Smooth muscle cell of trachea (primary cell): ENCODE measurements around the gene ALDOC. TPM values are rescaled to one million over a fixed set of nuclear protein-coding genes. Genes with fewer than 3 reads are reported as not detected.

Experiments
- total RNA-seq: library from RNA; depleted of rRNA; stranded (reverse); fragments of >200 nt; gene quantifications from 2 replicates; pipeline ENCODE4 v1.2.1, GENCODE V29; 2014

ALDOC gene
- total RNA-seq: 72.4 and 98.9 TPM in 2 replicates

GRCh38 chr17:28576758-28577465, at the start of gene ALDOC:
Gene ALDOC (minus strand): TSS chr17:28576895. CDS start chr17:28575532, 1,363 bp downstream.

GRCh38 chr17:28613931-28614381, 37.3 kb upstream of the ALDOC start, which contains the start of gene RSKR:
Gene RSKR (minus strand): TSS chr17:28614185. CDS start chr17:28614161, 24 bp downstream.

GRCh38 chr17:28598799-28599310, 22.2 kb upstream of the ALDOC start, which contains the start of gene SPAG5:
Gene SPAG5 (minus strand): TSS chr17:28599025. CDS start chr17:28598946, 79 bp downstream.

GRCh38 chr17:28571361-28572122, 5.2 kb downstream of the ALDOC start, which contains the start of gene PIGS:
Gene PIGS (minus strand): TSS chr17:28571524. CDS start chr17:28571496, 28 bp downstream.

GRCh38 chr17:28552176-28552999, 24.3 kb downstream of the ALDOC start, which contains the start of gene UNC119:
Gene UNC119 (minus strand): TSS chr17:28552624. CDS start chr17:28552557, 67 bp downstream.

Other genes starting within 250 kb of the ALDOC start
- gene IFT20, start 241.4 kb downstream of the ALDOC start, total RNA-seq: 49.0 and 52.6 TPM in 2 replicates
- gene TNFAIP1, start 241.1 kb downstream of the ALDOC start, total RNA-seq: 17.3 and 28.0 TPM in 2 replicates
- gene POLDIP2, start 219.4 kb downstream of the ALDOC start, total RNA-seq: 95.6 and 104 TPM in 2 replicates
- gene SEBOX, start 211.7 kb downstream of the ALDOC start, total RNA-seq: not detected in 2 replicates
- gene VTN, start 206.6 kb downstream of the ALDOC start, total RNA-seq: 0.33 TPM in 1 of 2 replicates, not detected in the other
- 6.1 and 9.4 TPM in 2 replicates for gene SARM1, start 205.2 kb downstream of the ALDOC start, total RNA-seq
- gene SLC46A1, start 170.7 kb downstream of the ALDOC start, total RNA-seq: 3.2 and 8.1 TPM in 2 replicates
- gene SLC13A2, start 103.3 kb downstream of the ALDOC start, total RNA-seq: not detected in 2 replicates
- not detected in 2 replicates for gene FOXN1, start 70.5 kb downstream of the ALDOC start, total RNA-seq
- 18.0 and 43.2 TPM in 2 replicates for gene UNC119, start 24.3 kb downstream of the ALDOC start, total RNA-seq
- 61.2 and 78.9 TPM in 2 replicates for gene PIGS, start 5.4 kb downstream of the ALDOC start, total RNA-seq
- gene SPAG5, start 22.1 kb upstream of the ALDOC start, total RNA-seq: 5.6 and 46.1 TPM in 2 replicates
- 5.1 and 5.8 TPM in 2 replicates for gene RSKR, start 37.3 kb upstream of the ALDOC start, total RNA-seq
- gene BLTP2, start 68.3 kb upstream of the ALDOC start, total RNA-seq: 154 and 173 TPM in 2 replicates
- gene SDF2, start 85.0 kb upstream of the ALDOC start, total RNA-seq: 49.8 and 56.4 TPM in 2 replicates
- gene SUPT6H, start 85.3 kb upstream of the ALDOC start, total RNA-seq: 55.9 and 59.9 TPM in 2 replicates
- gene PROCA1, start 135.0 kb upstream of the ALDOC start, total RNA-seq: 1.9 and 3.1 TPM in 2 replicates
- 239 and 240 TPM in 2 replicates for gene RAB34, start 141.0 kb upstream of the ALDOC start, total RNA-seq
- 437 and 574 TPM in 2 replicates for gene RPL23A, start 143.1 kb upstream of the ALDOC start, total RNA-seq
- 4.1 and 7.1 TPM in 2 replicates for gene TLCD1, start 149.3 kb upstream of the ALDOC start, total RNA-seq
- gene NEK8, start 151.9 kb upstream of the ALDOC start, total RNA-seq: 4.4 and 5.6 TPM in 2 replicates
- 14.3 and 26.8 TPM in 2 replicates for gene TRAF4, start 167.1 kb upstream of the ALDOC start, total RNA-seq